NT2/D1 (cell line): ENCODE measurements around the gene CDC42SE2.

Experiments used
- SUZ12 ChIP-seq: IDR thresholded peaks from 2 replicates; pipeline ENCODE4 v1.6.1; 2011; ENCODE audit not compliant: insufficient read length, insufficient read depth; ENCODE audit errors: extremely low read depth
- YY1 ChIP-seq: IDR thresholded peaks from 2 replicates; pipeline ENCODE4 v1.6.1; 2011; ENCODE audit not compliant: insufficient read length, insufficient read depth
- ZNF274 ChIP-seq: IDR thresholded peaks from 2 replicates; pipeline ENCODE4 v1.6.1; 2011; ENCODE audit warnings: mild to moderate bottlenecking, low read depth, low read length

GRCh38 chr5:131296213-131296672 lies 32.4 kb downstream of the CDC42SE2 start:
- no peak for TF ChIP-seq YY1
- TF ChIP-seq ZNF274 = no peak
- no peak for TF ChIP-seq SUZ12
